Lower leg skin (tissue), 4 donors: ENCODE results near the gene SERPINB7. TPM values are rescaled to one million over a fixed set of nuclear protein-coding genes. Genes with fewer than 3 reads are reported as not detected.
"Not testable (repeated sequence)": the region's sequence is repeated elsewhere in the genome, so short reads cannot be mapped to it uniquely, and the experiment has no call there.

Experiments used
- DNase-seq, 2 donors: peaks; one replicate each; pipeline ENCODE4 v3.0.0-alpha.2; 2019; ENCODE audit warnings: low spot score in 2 of 2
- H3K4me3 ChIP-seq: fragments of 200-600 bp; sonication (generic); 2 replicates; pipeline ENCODE4 v1.5.1; 2017; ENCODE audit warnings: mild to moderate bottlenecking, low read depth; ENCODE audit not compliant: poor library complexity, severe bottlenecking
- POLR2A ChIP-seq, 2 donors: fragments of 450-650 bp; IDR thresholded peaks; one replicate each; pipeline ENCODE4 v1.6.1; 2016 to 2017; ENCODE audit warnings: antibody characterized with exemption in 2 of 2, mild to moderate bottlenecking in 1 of 2, moderate library complexity in 1 of 2
- WGBS, 2 donors: methylation state at CpG; one replicate each; pipeline ENCODE4 v1.1.5; 2018; 5-methylcytosine and 5-hydroxymethylcytosine counted together
- intact Hi-C: fragments of 100-400 bp; cut with DNase I; formaldehyde crosslinking; loops from one replicate; pipeline ENCODE4 v1.15.0; 2023; ENCODE audit warnings: low total_unique reads
- total RNA-seq, 4 donors: library from RNA; depleted of rRNA; stranded (reverse); fragments of >200 nt; gene quantifications; one replicate each; pipeline ENCODE4 v1.1.0, GENCODE V29; 2016
- TF ChIP-seq, protein P1 (sequence below), 3 donors: fragments of 450-650 bp; IDR thresholded peaks; one replicate each; pipeline ENCODE4 v1.5.1; 2016; ENCODE audit warnings: antibody characterized with exemption in 3 of 3, mild to moderate bottlenecking in 3 of 3, moderate library complexity in 2 of 3

SERPINB7 gene
- total RNA-seq, 4 donors from 2014 or later = 140 to 354 (median 233) TPM

DNA sequence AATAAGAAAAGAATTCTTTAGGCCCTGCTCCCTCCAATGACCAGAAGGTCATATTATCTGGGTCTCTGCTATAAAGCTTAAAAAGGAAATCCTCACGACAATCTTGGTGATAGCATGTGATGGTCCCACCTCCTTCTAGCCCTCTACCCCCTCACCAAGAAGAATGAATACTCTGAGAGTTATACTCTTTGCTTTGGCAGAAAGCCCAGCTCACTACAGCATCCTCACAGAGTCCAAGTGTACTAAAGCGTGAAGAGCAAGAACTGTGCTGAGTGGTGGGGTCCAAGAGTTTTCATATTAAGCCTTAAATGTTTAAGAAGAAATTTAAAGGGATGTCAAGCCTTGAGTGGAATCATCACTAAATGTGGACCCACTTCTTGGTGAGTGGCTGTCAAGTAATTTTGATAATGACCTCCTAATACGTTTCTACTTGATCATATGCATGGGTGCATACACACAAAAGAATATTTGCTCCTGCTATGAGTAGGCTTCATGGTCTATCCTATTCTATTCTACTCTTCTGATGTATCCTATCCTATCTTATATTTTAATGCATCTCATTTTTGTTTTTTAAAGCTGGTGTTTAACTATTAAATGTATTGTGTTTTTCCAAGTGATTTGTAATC is 16.5 kb upstream of the SERPINB7 start:
- WGBS, 2 donors = 62 to 81% methylated on average over 3 of the region's 3 CpGs
- H3K4me3 ChIP-seq = no peak overlapping the region
- intact Hi-C loops = no loop called here
- TF ChIP-seq, protein P1, sequence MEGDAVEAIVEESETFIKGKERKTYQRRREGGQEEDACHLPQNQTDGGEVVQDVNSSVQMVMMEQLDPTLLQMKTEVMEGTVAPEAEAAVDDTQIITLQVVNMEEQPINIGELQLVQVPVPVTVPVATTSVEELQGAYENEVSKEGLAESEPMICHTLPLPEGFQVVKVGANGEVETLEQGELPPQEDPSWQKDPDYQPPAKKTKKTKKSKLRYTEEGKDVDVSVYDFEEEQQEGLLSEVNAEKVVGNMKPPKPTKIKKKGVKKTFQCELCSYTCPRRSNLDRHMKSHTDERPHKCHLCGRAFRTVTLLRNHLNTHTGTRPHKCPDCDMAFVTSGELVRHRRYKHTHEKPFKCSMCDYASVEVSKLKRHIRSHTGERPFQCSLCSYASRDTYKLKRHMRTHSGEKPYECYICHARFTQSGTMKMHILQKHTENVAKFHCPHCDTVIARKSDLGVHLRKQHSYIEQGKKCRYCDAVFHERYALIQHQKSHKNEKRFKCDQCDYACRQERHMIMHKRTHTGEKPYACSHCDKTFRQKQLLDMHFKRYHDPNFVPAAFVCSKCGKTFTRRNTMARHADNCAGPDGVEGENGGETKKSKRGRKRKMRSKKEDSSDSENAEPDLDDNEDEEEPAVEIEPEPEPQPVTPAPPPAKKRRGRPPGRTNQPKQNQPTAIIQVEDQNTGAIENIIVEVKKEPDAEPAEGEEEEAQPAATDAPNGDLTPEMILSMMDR (IDR thresholded peaks at IDR 0.05) = no peak
- no peak for TF ChIP-seq POLR2A (IDR thresholded peaks at IDR 0.05)
- no peak for DNase-seq

DNA sequence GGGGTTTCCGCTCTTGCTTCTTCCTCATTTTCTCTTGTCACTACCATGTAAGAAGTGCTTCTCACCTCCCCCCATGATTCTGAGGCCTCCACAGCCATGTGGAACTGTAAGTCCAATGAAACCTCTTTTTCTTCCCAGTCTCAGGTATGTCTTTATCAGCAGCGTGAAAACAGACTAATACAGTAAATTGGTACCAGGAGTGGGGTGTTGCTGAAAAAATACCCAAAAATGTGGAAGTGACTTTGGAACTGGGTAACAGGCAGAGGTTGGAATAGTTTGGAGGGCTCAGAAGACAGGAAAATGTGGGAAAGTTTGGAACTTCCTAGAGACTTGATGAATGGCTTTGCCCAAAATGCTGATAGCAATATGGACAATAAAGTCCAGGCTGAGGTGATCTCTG is 15.4 kb upstream of the SERPINB7 start:
- DNase-seq, H3K4me3 ChIP-seq, intact Hi-C loops: not testable (repeated sequence)
- 95 to 100% methylated on average over 2 of the region's 2 CpGs for WGBS, 2 donors

GRCh38 chr18:63762518-63762917 is 12.7 kb upstream of the SERPINB7 start:
- no peak overlapping the region for H3K4me3 ChIP-seq
- TF ChIP-seq, protein P1 (IDR thresholded peaks at IDR 0.05) = no peak
- no peak for TF ChIP-seq POLR2A (IDR thresholded peaks at IDR 0.05)
- no peak for DNase-seq
- intact Hi-C loops = no loop called here
- WGBS, 2 donors = 28 to 55% methylated on average over 1 of the region's 1 CpG

DNA sequence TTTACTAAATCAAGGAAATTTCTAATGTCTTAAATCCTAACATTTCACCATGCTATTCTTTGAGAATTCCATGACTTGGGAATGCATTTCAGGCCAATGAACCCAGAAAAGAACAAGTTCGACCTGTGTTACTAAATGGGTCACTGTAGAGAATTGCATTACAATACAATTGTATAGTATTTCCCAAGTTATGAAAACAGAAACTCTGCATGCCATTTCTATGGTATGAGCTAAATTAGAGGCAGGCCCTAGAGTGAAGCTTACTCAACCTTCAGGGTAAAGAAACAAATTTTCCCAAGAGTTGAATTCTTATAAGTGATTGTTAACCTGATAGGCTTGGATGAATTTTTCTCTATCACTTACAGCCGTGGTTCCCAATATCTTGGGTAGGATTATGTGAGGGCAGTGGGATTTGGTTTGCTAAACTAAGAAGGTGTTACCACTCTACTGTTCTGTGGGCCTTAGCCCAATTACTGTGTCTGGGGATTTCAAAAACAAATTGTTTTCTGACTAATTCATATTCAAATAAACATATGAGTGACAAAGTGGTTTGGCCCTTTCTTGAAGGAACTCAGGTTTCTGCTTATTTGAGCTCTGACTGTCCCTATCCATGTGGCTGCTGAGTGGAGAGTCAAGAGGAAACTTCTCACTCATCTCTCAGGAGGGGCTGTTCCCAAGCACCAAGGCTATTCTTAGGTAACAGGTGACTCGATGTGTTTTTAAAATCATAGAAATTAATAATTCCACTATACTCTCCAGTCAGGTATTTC is 11.2 kb upstream of the SERPINB7 start:
- TF ChIP-seq, protein P1 (IDR thresholded peaks at IDR 0.05) = no peak
- TF ChIP-seq POLR2A (IDR thresholded peaks at IDR 0.05) = no peak
- DNase-seq = no peak
- no peak overlapping the region for H3K4me3 ChIP-seq
- WGBS, 2 donors = 89% methylated on average over 3 of the region's 3 CpGs
- intact Hi-C loops = no loop called here

GRCh38 chr18:63765837-63766236 is 9.4 kb upstream of the SERPINB7 start:
- TF ChIP-seq, protein P1 (IDR thresholded peaks at IDR 0.05) = no peak
- TF ChIP-seq POLR2A (IDR thresholded peaks at IDR 0.05) = no peak
- WGBS, 2 donors = 80 to 86% methylated on average over 2 of the region's 2 CpGs
- intact Hi-C loops = no loop called here
- DNase-seq = no peak
- no peak overlapping the region for H3K4me3 ChIP-seq

GRCh38 chr18:63773551-63773950 is 1.7 kb upstream of the SERPINB7 start:
- intact Hi-C loops = no loop called here
- no peak for TF ChIP-seq POLR2A (IDR thresholded peaks at IDR 0.05)
- H3K4me3 ChIP-seq = no peak overlapping the region
- WGBS, 2 donors = 42 to 59% methylated on average over 3 of the region's 3 CpGs
- no peak for DNase-seq
